Activated CD4-positive, alpha-beta memory T cell treated with anti-CD3 and anti-CD28 coated beads for 36 hours (primary cell): ENCODE measurements around the gene DENND2A. TPM values are rescaled to one million over a fixed set of nuclear protein-coding genes. Genes with fewer than 3 reads are reported as not detected.
"Not testable (repeated sequence)": the region's sequence is repeated elsewhere in the genome, so short reads cannot be mapped to it uniquely, and the experiment has no call there.

ENCODE experiments used
- CTCF ChIA-PET: fragments of 350-600 bp; sonication (Branson Sonifier 250); formaldehyde crosslinking; loops from one replicate; lab custom pipeline; 2021; ENCODE audit warnings: antibody characterized with exemption, inconsistent platforms; lab: Charles Lee
- POLR2A ChIA-PET: fragments of 350-600 bp; sonication (Branson Sonifier 250); formaldehyde crosslinking; loops from one replicate; lab custom pipeline; 2021; ENCODE audit warnings: antibody characterized with exemption; lab: Charles Lee
- DNase-seq: peaks from one replicate; pipeline ENCODE4 v3.0.0-alpha.2; 2020
- H3K27ac Mint-ChIP-seq: one replicate; pipeline ENCODE4 v1.8.0; 2021; ENCODE audit warnings: mixed read lengths
- H3K27me3 Mint-ChIP-seq: one replicate; pipeline ENCODE4 v1.8.0; 2021; ENCODE audit warnings: mixed read lengths
- H3K36me3 Mint-ChIP-seq: one replicate; pipeline ENCODE4 v1.8.0; 2021; ENCODE audit warnings: mixed read lengths
- H3K4me1 Mint-ChIP-seq: one replicate; pipeline ENCODE4 v1.8.0; 2021; ENCODE audit warnings: low read depth, mixed read lengths
- H3K4me3 Mint-ChIP-seq: one replicate; pipeline ENCODE4 v1.8.0; 2021; ENCODE audit warnings: mild to moderate bottlenecking, mixed read lengths
- H3K9me3 Mint-ChIP-seq: one replicate; pipeline ENCODE4 v1.8.0; 2021; ENCODE audit warnings: mixed read lengths
- intact Hi-C: fragments of 100-400 bp; cut with micrococcal nuclease; formaldehyde crosslinking; loops from one replicate; pipeline ENCODE4 v1.15.1; 2023
- total RNA-seq, 2 experiments: library from RNA; stranded (reverse); gene quantifications; one replicate each; pipeline ENCODE4 v1.2.3, GENCODE V29; 2021

Gene DENND2A
- total RNA-seq, 2 experiments from 2014 or later = not detected

GRCh38 chr7:140526214-140526613 lies 114.4 kb downstream of the DENND2A start:
- ChIA-PET POLR2A (no interaction called here), CTCF (interaction anchor here (0.8 to 1.3 kb wide), 2 partner anchors 8 to 127 kb away, joined by 3 to 7 read pairs; no protein-coding TSS in a partner anchor)
- DNase-seq = no peak
- Mint-ChIP-seq H3K9me3 (no peaks in the 10 kb centered on the region), H3K4me3 (no peak overlapping the region), H3K27me3 (peaks cover 2% of the 10 kb centered on the region), H3K36me3 (no peaks in the 10 kb centered on the region), H3K4me1 (peaks cover 8% of the 10 kb centered on the region), H3K27ac (no peak overlapping the region)
- intact Hi-C loops = no loop called here

DNA sequence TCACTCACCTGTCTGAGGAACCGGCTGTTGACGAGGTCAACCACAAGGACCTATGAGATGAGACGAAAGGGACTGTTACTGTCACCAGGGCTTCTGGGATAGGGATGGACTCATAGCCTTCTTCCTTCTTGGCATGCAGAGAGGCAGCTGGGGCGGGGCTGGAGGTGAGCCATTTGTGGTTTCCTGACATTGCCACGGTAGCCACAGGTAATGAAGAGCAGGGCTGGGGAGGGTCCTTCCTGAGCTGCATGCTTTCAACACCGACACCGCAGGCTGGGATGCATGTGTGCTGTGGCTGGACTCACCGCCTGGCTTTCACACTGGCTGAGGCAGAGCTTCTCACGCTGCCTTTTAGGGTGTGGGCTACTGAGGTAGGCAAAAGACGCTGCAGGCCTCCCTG lies 114.9 kb downstream of the DENND2A start:
- H3K9me3 Mint-ChIP-seq = no peaks in the 10 kb centered on the region
- no peak overlapping the region for H3K4me3 Mint-ChIP-seq
- no peak overlapping the region for H3K27ac Mint-ChIP-seq
- no peaks in the 10 kb centered on the region for H3K27me3 Mint-ChIP-seq
- intact Hi-C loops = no loop called here
- POLR2A ChIA-PET = no interaction called here
- CTCF ChIA-PET = interaction anchor here (1.3 kb wide), 1 partner anchor 128 kb away, joined by 7 read pairs; no protein-coding TSS in a partner anchor
- H3K4me1 Mint-ChIP-seq = peaks cover 8% of the 10 kb centered on the region
- H3K36me3 Mint-ChIP-seq = no peaks in the 10 kb centered on the region
- peak; percentile 40 for DNase-seq

- CTCF ChIA-PET = interaction anchor here (0.8 to 8.0 kb wide), 3 partner anchors 126 to 153 kb away, joined by 4 to 74 read pairs (median 4); no protein-coding TSS in a partner anchor
- peaks cover 8% of the 10 kb centered on the region for H3K4me1 Mint-ChIP-seq
- no peaks in the 10 kb centered on the region for H3K9me3 Mint-ChIP-seq
- POLR2A ChIA-PET = no interaction called here
- peaks cover 7% of the 10 kb centered on the region for H3K27me3 Mint-ChIP-seq
- H3K36me3 Mint-ChIP-seq = no peaks in the 10 kb centered on the region
- H3K27ac Mint-ChIP-seq = no peak overlapping the region
- DNase-seq = no peak
- intact Hi-C loops = no loop called here
- no peak overlapping the region for H3K4me3 Mint-ChIP-seq
These were observed 119.2 kb downstream of the DENND2A start for GRCh38 chr7:140521421-140521820.

DNA sequence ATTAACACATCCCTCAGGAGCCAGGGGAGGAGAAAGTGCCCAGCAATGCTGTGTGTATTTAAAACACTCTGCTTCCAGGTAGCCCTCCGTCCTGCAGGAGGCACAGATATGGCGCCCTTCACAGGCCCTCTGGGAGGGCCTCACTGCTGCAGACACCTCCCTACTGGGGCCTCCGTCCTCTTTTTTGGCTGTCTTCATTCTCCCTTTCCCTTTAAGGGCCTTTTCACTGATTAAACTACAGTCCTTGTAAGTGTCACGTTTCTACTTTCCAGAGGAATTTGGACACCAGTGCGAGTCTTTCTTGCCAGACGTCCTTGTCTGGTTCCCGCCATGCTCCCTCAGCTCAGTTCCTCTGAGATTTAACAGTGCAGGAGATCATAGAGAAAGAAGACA lies 121.6 kb downstream of the DENND2A start:
- no peak for DNase-seq
- Mint-ChIP-seq H3K27ac (no peak overlapping the region), H3K27me3 (peaks cover 7% of the 10 kb centered on the region), H3K9me3 (no peaks in the 10 kb centered on the region), H3K4me3 (no peak overlapping the region), H3K36me3 (no peaks in the 10 kb centered on the region), H3K4me1 (no peaks in the 10 kb centered on the region)
- POLR2A ChIA-PET = no interaction called here
- intact Hi-C loops = no loop called here
- CTCF ChIA-PET = interaction anchor here (0.7 to 8.0 kb wide), 3 partner anchors 9 to 178 kb away, joined by 3 to 74 read pairs (median 7); no protein-coding TSS in a partner anchor

GRCh38 chr7:140518370-140519006 lies 122.1 kb downstream of the DENND2A start:
- no peak overlapping the region for H3K27ac Mint-ChIP-seq
- peaks cover 7% of the 10 kb centered on the region for H3K27me3 Mint-ChIP-seq
- POLR2A ChIA-PET = no interaction called here
- no peaks in the 10 kb centered on the region for H3K36me3 Mint-ChIP-seq
- no peak overlapping the region for H3K4me3 Mint-ChIP-seq
- CTCF ChIA-PET = interaction anchor here (0.7 to 8.0 kb wide), 16 partner anchors 8 to 493 kb away, joined by 3 to 74 read pairs (median 4); no protein-coding TSS in a partner anchor
- no peaks in the 10 kb centered on the region for H3K9me3 Mint-ChIP-seq
- H3K4me1 Mint-ChIP-seq = no peaks in the 10 kb centered on the region
- intact Hi-C loops = loop anchor here (1.0 kb wide), 2 partner anchors 135 to 494 kb away; no protein-coding TSS in a partner anchor
- DNase-seq = no peak

DNA sequence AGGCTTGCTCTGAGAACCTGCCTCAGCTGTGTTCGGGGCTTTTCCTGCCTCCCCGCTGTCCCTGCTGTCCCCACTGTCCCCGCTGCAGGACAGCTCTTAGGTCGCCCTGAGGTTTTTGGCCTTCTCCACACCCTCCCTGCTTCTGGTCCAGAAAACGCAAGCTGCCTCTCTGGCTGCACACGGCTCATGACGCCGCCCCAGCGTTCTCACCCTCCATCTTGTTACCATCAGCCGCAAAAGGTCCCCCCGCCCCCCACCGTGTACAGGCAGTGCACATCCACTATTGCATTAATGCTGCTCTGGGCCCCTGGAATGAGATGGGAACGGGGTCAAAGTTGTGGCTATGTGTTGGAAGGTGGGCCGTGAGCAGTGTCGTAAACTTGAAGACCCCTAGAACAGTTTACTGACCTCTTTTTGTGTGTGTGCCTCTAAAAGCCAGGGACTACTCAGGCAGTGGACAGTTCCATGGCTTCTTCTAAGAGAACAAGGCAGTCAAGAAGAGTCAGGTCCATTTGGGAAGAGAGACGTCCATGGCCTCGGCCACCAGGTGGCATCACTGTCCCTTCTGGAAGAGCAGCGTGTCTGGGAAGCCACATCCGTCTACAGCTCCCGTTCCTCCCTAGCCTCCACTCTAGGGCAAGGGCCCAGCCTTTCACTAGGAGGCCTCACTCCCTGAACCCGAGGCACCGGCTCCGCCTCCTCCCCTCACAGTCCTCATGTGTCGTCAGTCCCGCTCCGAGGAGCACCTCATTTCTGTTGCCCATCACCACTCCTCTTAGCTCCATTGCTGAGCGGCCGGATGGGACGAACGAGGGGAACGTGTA lies 122.9 kb downstream of the DENND2A start:
- H3K9me3 Mint-ChIP-seq = no peaks in the 10 kb centered on the region
- H3K4me1 Mint-ChIP-seq = no peaks in the 10 kb centered on the region
- ChIA-PET POLR2A (no interaction called here), CTCF (interaction anchor here (0.5 to 8.0 kb wide), 19 partner anchors 9 to 1122 kb away, joined by 3 to 74 read pairs (median 4); no protein-coding TSS in a partner anchor)
- DNase-seq = peak; percentile 83
- no peak overlapping the region for H3K4me3 Mint-ChIP-seq
- H3K36me3 Mint-ChIP-seq = no peaks in the 10 kb centered on the region
- H3K27ac Mint-ChIP-seq = no peak overlapping the region
- peaks cover 7% of the 10 kb centered on the region for H3K27me3 Mint-ChIP-seq
- intact Hi-C loops = loop anchor here (1.0 kb wide), 2 partner anchors 136 to 495 kb away; no protein-coding TSS in a partner anchor

DNA sequence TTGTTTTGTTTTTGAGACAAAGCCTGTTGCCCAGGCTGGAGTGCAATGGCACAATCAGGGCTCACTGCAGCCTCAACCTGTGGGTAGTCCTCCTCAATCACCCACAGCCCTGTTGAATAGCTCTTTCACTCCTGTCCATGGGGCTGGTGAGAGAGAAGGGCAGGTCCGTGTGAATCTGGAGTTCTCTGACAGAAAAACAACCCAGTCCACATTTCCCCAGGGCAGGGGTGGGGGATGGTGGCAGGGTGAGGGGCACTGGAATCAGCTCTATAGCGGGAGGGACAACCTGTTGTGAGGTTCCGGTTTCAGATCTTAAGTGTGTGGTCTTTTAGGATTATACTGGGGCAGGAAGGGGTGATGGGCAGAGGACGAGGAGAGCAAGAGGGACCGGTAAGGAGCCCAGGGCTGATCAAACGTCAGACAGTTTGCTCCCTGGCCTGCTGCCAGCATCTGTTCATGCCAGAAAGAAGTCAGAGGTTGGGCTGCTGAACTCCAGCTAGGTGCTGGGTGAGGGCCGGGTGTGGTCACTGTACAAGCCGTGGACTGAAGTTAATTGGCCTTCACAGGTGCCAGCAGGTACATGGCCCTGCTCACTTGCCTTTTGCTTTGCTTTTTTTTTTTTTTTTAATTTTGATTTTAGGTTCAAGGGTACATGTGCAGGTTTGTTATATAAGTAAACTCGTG lies 128.2 kb downstream of the DENND2A start:
- H3K36me3 Mint-ChIP-seq = no peaks in the 10 kb centered on the region
- DNase-seq = no peak
- peaks cover 3% of the 10 kb centered on the region for H3K27me3 Mint-ChIP-seq
- ChIA-PET POLR2A (no interaction called here), CTCF (no interaction called here)
- no peaks in the 10 kb centered on the region for H3K4me1 Mint-ChIP-seq
- H3K9me3 Mint-ChIP-seq = no peaks in the 10 kb centered on the region
- no peak overlapping the region for H3K4me3 Mint-ChIP-seq
- intact Hi-C loops = no loop called here
- H3K27ac Mint-ChIP-seq = no peak overlapping the region

GRCh38 chr7:140509789-140510188 lies 130.8 kb downstream of the DENND2A start:
- no peak overlapping the region for H3K4me3 Mint-ChIP-seq
- POLR2A ChIA-PET = no interaction called here
- no peak for DNase-seq
- intact Hi-C loops = no loop called here
- H3K36me3 Mint-ChIP-seq = no peaks in the 10 kb centered on the region
- no peaks in the 10 kb centered on the region for H3K4me1 Mint-ChIP-seq
- H3K27me3 Mint-ChIP-seq = no peaks in the 10 kb centered on the region
- CTCF ChIA-PET = no interaction called here
- no peaks in the 10 kb centered on the region for H3K9me3 Mint-ChIP-seq
- no peak overlapping the region for H3K27ac Mint-ChIP-seq

- H3K27ac Mint-ChIP-seq, H3K4me3 Mint-ChIP-seq, H3K36me3 Mint-ChIP-seq, H3K4me1 Mint-ChIP-seq, POLR2A ChIA-PET, DNase-seq, H3K9me3 Mint-ChIP-seq, H3K27me3 Mint-ChIP-seq, CTCF ChIA-PET, intact Hi-C loops: not testable (repeated sequence)
These were observed 133.1 kb downstream of the DENND2A start for GRCh38 chr7:140507556-140507955.

- ChIA-PET POLR2A (no interaction called here), CTCF (interaction anchor here (1.1 kb wide), 1 partner anchor 11 kb away, joined by 5 read pairs; no protein-coding TSS in a partner anchor)
These were observed 133.7 kb downstream of the DENND2A start for GRCh38 chr7:140506788-140507464.

GRCh38 chr7:140501966-140502365 lies 138.6 kb downstream of the DENND2A start:
- intact Hi-C loops = no loop called here
- Mint-ChIP-seq H3K27me3 (no peaks in the 10 kb centered on the region), H3K4me1 (no peaks in the 10 kb centered on the region), H3K36me3 (no peaks in the 10 kb centered on the region), H3K4me3 (no peak overlapping the region), H3K9me3 (no peaks in the 10 kb centered on the region), H3K27ac (no peak overlapping the region)
- ChIA-PET CTCF (interaction anchor here (1.2 kb wide), 1 partner anchor 8 kb away, joined by 4 read pairs; no protein-coding TSS in a partner anchor), POLR2A (no interaction called here)
- no peak for DNase-seq

More at GRCh38 chr7:140506788-140507464, 133.7 kb downstream of the DENND2A start:
- H3K27ac Mint-ChIP-seq = no peak overlapping the region
- no peaks in the 10 kb centered on the region for H3K36me3 Mint-ChIP-seq
- intact Hi-C loops = no loop called here
- H3K4me3 Mint-ChIP-seq = no peak overlapping the region
- no peaks in the 10 kb centered on the region for H3K9me3 Mint-ChIP-seq
- no peaks in the 10 kb centered on the region for H3K27me3 Mint-ChIP-seq
- DNase-seq = no peak
- H3K4me1 Mint-ChIP-seq = no peaks in the 10 kb centered on the region
